GM23338 (cell line): Measurements from ENCODE around the gene TFEB.

Experiments used
- CREB1 ChIP-seq: fragments of 250-450 bp; sonication (Bioruptor Pico); IDR thresholded peaks from 2 replicates; pipeline ENCODE4 v1.5.0; 2020; ENCODE audit warnings: low read depth, mild to moderate bottlenecking, moderate library complexity
- EZH2 ChIP-seq: fragments of 200-600 bp; sonication (generic); IDR thresholded peaks from one replicate; pipeline ENCODE4 v1.8.0; 2017; ENCODE audit warnings: antibody characterized with exemption, mild to moderate bottlenecking, low read depth; ENCODE audit not compliant: unreplicated experiment
- EZH2phosphoT487 ChIP-seq: fragments of 200-600 bp; sonication (generic); IDR thresholded peaks from one replicate; pipeline ENCODE4 v1.8.1; 2018; ENCODE audit warnings: antibody characterized with exemption; ENCODE audit not compliant: unreplicated experiment
- JUNB ChIP-seq: IDR thresholded peaks from one replicate; pipeline ENCODE4 v1.6.1; 2016; ENCODE audit warnings: antibody characterized with exemption; ENCODE audit not compliant: unreplicated experiment
- NANOG ChIP-seq: IDR thresholded peaks from 2 replicates; pipeline ENCODE4 v1.6.1; 2016; ENCODE audit warnings: antibody characterized with exemption, borderline replicate concordance
- POLR2AphosphoS5 ChIP-seq: IDR thresholded peaks from 2 replicates; pipeline ENCODE4 v1.6.1; 2016; ENCODE audit warnings: antibody characterized with exemption, low read depth
- STAT1 ChIP-seq: IDR thresholded peaks from one replicate; pipeline ENCODE4 v1.6.1; 2016; ENCODE audit warnings: antibody characterized with exemption; ENCODE audit not compliant: unreplicated experiment
- ZNF114 ChIP-seq: fragments of 250-450 bp; sonication (Bioruptor Pico); IDR thresholded peaks from 2 replicates; pipeline ENCODE4 v1.5.0; 2020; ENCODE audit warnings: mild to moderate bottlenecking, moderate library complexity
- ZNF331 ChIP-seq: fragments of 250-450 bp; sonication (Bioruptor Pico); IDR thresholded peaks from 2 replicates; pipeline ENCODE4 v1.5.0; 2020; ENCODE audit warnings: low read depth, mild to moderate bottlenecking, moderate library complexity
- TF ChIP-seq, protein P1 (sequence below), 2 experiments: fragments of 200-600 bp in 1 of 2; sonication (generic) in 1 of 2; conservative IDR thresholded peaks; 2 replicates each; pipeline versions ENCODE4 v1.5.1 to v1.6.1; 2016 to 2017; ENCODE audit warnings: antibody characterized with exemption in 2 of 2, low read depth in 2 of 2, mild to moderate bottlenecking in 2 of 2, moderate library complexity in 1 of 2
- TF ChIP-seq, protein P2 (sequence below): IDR thresholded peaks from one replicate; pipeline ENCODE4 v1.6.1; 2018; ENCODE audit warnings: antibody characterized with exemption; ENCODE audit not compliant: unreplicated experiment

DNA sequence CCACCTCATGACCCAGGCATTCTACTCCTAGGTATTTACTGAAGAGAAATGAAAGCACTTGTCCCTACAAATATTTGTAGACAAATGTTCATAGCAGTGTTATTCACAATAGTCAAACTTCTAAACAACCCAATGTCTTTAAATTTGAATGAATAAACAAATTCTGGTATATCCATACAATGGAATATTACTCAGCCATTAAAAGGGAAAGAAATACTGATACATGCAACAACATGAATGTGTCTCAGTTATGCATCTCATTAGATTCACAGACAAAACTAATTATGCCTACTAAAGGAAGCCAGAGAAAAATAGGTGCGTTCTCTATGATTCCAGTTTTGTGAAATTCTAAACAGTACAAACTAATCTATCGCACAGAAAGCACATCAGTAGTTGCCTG, 66.4 kb downstream of the TFEB start:
- TF ChIP-seq CREB1 (CRISPR knock-in tag) (no peak), POLR2AphosphoS5 (no peak), ZNF331 (CRISPR knock-in tag) (no peak), EZH2 (no peak), EZH2phosphoT487 (no peak), JUNB (no peak), STAT1 (no peak), ZNF114 (no peak), NANOG (no peak)
- TF ChIP-seq, protein P1, sequence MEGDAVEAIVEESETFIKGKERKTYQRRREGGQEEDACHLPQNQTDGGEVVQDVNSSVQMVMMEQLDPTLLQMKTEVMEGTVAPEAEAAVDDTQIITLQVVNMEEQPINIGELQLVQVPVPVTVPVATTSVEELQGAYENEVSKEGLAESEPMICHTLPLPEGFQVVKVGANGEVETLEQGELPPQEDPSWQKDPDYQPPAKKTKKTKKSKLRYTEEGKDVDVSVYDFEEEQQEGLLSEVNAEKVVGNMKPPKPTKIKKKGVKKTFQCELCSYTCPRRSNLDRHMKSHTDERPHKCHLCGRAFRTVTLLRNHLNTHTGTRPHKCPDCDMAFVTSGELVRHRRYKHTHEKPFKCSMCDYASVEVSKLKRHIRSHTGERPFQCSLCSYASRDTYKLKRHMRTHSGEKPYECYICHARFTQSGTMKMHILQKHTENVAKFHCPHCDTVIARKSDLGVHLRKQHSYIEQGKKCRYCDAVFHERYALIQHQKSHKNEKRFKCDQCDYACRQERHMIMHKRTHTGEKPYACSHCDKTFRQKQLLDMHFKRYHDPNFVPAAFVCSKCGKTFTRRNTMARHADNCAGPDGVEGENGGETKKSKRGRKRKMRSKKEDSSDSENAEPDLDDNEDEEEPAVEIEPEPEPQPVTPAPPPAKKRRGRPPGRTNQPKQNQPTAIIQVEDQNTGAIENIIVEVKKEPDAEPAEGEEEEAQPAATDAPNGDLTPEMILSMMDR (conservative IDR thresholded peaks at IDR 0.05; ENCODE audit: low read depth in 2 of 2): no peak
- TF ChIP-seq, protein P2, sequence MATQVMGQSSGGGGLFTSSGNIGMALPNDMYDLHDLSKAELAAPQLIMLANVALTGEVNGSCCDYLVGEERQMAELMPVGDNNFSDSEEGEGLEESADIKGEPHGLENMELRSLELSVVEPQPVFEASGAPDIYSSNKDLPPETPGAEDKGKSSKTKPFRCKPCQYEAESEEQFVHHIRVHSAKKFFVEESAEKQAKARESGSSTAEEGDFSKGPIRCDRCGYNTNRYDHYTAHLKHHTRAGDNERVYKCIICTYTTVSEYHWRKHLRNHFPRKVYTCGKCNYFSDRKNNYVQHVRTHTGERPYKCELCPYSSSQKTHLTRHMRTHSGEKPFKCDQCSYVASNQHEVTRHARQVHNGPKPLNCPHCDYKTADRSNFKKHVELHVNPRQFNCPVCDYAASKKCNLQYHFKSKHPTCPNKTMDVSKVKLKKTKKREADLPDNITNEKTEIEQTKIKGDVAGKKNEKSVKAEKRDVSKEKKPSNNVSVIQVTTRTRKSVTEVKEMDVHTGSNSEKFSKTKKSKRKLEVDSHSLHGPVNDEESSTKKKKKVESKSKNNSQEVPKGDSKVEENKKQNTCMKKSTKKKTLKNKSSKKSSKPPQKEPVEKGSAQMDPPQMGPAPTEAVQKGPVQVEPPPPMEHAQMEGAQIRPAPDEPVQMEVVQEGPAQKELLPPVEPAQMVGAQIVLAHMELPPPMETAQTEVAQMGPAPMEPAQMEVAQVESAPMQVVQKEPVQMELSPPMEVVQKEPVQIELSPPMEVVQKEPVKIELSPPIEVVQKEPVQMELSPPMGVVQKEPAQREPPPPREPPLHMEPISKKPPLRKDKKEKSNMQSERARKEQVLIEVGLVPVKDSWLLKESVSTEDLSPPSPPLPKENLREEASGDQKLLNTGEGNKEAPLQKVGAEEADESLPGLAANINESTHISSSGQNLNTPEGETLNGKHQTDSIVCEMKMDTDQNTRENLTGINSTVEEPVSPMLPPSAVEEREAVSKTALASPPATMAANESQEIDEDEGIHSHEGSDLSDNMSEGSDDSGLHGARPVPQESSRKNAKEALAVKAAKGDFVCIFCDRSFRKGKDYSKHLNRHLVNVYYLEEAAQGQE: no peak
